GM20000 (cell line): ENCODE measurements around the gene P2RY14.

Source experiments
- DNase-seq: peaks from one replicate; pipeline ENCODE4 v3.0.0; 2012; ENCODE audit warnings: low spot score
- CTCF ChIP-seq: IDR thresholded peaks from 2 replicates; pipeline ENCODE4 v1.5.1; 2012; ENCODE audit warnings: mild to moderate bottlenecking, control low read depth; ENCODE audit errors: extremely low read depth, missing control alignments

Gene P2RY14

GRCh38 chr3:151226088-151226563 lies 52.2 kb downstream of the P2RY14 start:
- DNase-seq: no peak

DNA sequence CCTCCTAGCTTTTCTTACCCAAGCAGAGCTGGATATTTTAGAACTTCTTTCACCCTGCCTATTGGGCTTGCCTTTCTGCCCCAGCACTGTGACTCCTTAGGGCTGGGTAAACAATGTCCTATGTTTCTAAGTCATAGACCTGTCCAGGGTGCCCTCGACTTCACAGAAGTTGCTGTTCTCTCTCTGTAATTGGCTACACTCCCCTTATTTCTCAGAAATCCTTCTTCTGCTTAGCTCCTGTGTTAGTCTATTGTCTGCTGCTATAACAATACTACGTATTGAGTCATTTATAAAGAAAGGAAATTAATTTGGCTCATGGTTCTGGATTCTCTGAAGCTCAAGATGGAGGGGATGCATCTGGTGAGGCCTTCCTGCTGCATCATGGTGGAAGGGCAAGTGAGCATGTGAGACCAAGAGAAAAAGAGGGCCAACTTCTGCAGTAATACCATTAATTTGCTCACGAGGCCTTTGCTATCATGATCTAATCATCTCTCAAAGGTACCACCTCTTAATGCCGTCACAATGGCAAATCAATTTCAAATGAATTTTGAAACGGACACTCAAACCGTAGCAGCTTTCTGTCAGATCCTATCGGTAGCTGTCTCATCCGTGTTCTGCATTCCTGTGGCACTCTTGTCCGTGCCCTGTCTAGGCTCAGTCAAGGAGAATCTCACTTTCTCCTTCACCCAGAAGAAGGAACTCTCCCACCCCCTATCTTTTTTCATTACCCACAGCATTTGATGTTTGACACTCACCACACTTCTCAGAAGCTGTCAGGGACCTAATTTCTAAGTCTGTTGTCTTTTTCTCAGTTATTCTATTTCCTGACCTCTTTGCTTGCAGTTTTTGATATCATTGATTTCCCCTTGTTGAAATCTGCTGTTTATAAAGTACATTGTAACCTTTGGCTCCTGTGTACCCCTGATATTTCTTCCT lies 53.0 kb downstream of the P2RY14 start:
- DNase-seq: no peak
- TF ChIP-seq CTCF: no peak

More at GRCh38 chr3:151226088-151226563, 52.2 kb downstream of the P2RY14 start:
- TF ChIP-seq CTCF: no peak

DNA sequence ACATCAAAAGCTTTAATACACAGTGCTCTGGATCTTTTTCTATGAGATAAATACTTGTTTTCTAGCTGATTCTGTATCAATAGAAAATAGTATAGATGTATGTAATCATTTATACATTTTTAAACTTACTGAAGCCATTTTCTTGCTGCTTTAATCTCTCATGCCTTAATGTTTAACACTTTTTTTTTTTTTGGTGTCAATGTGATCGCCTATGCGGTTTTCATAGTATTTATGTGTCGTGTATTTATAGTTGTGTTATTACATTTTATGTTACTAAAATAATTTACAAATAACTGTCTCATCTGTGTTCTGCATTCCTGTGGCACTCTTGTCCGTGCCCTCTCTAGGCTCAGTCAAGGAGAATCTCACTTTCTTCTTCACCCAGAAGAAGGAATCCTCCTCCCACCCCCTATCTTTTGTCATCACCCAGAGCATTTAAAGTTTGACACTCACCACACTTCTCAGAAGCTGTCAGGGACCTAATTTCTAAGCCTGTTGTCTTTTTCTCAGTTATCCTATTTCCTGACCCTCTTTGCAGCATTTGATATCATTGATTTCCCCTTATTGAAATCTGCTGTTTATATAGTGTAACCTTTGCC lies 54.0 kb downstream of the P2RY14 start:
- no peak for TF ChIP-seq CTCF
- DNase-seq: no peak

GRCh38 chr3:151219056-151219455 lies 59.3 kb downstream of the P2RY14 start:
- DNase-seq: no peak
- no peak for TF ChIP-seq CTCF

GRCh38 chr3:151218136-151218535 lies 60.2 kb downstream of the P2RY14 start:
- TF ChIP-seq CTCF: no peak
- no peak for DNase-seq

DNA sequence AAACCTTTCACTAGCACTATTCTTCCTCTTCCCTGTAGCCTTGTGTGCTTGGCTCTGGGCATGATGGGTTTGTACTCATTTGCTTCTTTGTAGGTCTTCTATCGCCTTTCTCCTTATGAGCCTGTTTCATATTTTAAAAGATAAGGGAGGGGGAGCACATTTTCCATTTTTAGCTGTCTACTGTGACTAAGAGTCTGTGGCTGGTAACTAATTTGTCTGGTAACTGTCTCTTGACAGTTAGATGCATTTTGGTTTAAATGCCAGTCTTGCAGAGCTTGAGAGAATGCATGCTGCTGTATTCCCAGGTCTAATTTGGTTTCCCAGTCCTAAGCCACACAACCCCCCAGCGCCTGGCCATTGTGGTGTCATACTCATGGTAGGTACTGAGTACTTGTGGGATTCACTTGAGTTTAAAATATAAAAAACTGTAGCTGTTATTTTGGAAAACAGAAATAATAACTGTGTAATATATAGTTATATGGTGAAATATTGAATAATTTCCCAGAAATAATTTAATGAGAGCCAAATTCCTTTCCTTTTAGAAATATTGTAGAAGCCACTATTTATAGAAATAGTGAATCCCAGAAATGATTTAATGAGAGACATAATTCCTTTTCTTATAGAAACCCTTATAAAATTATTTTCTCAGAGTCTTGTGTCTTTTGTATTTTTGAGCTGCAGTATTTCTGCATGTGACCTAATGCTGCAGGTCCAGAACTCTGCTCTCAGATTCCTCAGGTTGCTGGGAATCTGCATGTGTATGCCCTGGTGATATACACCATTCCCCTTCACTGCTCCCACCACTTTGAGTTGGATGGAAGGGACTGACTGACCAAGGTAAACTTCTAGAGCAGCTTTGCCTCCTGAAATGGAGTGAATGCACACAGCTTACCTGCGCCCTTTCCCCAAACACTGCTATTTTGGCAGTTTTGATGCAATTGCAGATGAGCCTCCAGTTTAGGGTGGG lies 61.4 kb downstream of the P2RY14 start:
- TF ChIP-seq CTCF: no peak
- no peak for DNase-seq
